SK-N-SH (cell line): ENCODE results near the gene ISL2.

Experiments used
- CHD2 ChIP-seq: fragments of 150-350 bp; IDR thresholded peaks from 2 replicates; pipeline ENCODE4 v1.6.1; 2018; ENCODE audit warnings: low read length; ENCODE audit not compliant: partially characterized antibody
- CTCF ChIP-seq: fragments of 200-600 bp; sonication (generic); IDR thresholded peaks from 2 replicates; pipeline ENCODE4 v1.6.1; 2017; ENCODE audit warnings: antibody characterized with exemption, mild to moderate bottlenecking, moderate library complexity
- EZH2phosphoT487 ChIP-seq: fragments of 200-600 bp; sonication (generic); IDR thresholded peaks from 2 replicates; pipeline ENCODE4 v1.6.1; 2017; ENCODE audit warnings: low read depth, mixed run types, mild to moderate bottlenecking, antibody characterized with exemption, moderate library complexity, borderline replicate concordance
- GABPA ChIP-seq: IDR thresholded peaks from 2 replicates; pipeline ENCODE4 v1.4.0; 2012; ENCODE audit warnings: low read depth, mild to moderate bottlenecking
- JUND ChIP-seq: IDR thresholded peaks from 2 replicates; pipeline ENCODE4 v1.4.0; 2012
- MXI1 ChIP-seq: IDR thresholded peaks from 2 replicates; pipeline ENCODE4 v1.6.1; 2012; ENCODE audit warnings: mild to moderate bottlenecking, low read depth, low read length, improper control_type of control experiment
- NFIC ChIP-seq: IDR thresholded peaks from 2 replicates; pipeline ENCODE4 v1.4.0; 2012; ENCODE audit warnings: borderline replicate concordance

GRCh38 chr15:76386178-76386577 is 49.6 kb downstream of the ISL2 start:
- TF ChIP-seq NFIC (no peak), MXI1 (no peak), CTCF (no peak), CHD2 (no peak), EZH2phosphoT487 (no peak), GABPA (no peak), JUND (no peak)
